NCI-H748 (cell line): ENCODE data around the gene PPM1M.

Experiments used
- DNase-seq: peaks from one replicate; lab custom pipeline; 2025; ENCODE audit not compliant: unreplicated experiment; lab: John Stamatoyannopoulos, UW

PPM1M gene

GRCh38 chr3:52216585-52217408, 28.8 kb upstream of the PPM1M start:
- peak; percentile 6 for DNase-seq

- no peak for DNase-seq
Observed at GRCh38 chr3:52217409-52217805, 28.2 kb upstream of the PPM1M start.

GRCh38 chr3:52218026-52218425, 27.5 kb upstream of the PPM1M start:
- DNase-seq: no peak

GRCh38 chr3:52218454-52218853, 27.1 kb upstream of the PPM1M start:
- no peak for DNase-seq

GRCh38 chr3:52218937-52219650, 26.5 kb upstream of the PPM1M start:
- no peak for DNase-seq

GRCh38 chr3:52220380-52221026, 25.1 kb upstream of the PPM1M start:
- peak; percentile 54 for DNase-seq

GRCh38 chr3:52221141-52221562, 24.4 kb upstream of the PPM1M start:
- no peak for DNase-seq

- DNase-seq: no peak
Observed at GRCh38 chr3:52221563-52222318, 23.8 kb upstream of the PPM1M start.

- no peak for DNase-seq
Observed at GRCh38 chr3:52222319-52223221, 23.0 kb upstream of the PPM1M start.

GRCh38 chr3:52223449-52224408, 21.8 kb upstream of the PPM1M start:
- no peak for DNase-seq

- DNase-seq: no peak
Observed at GRCh38 chr3:52225452-52226228, 19.9 kb upstream of the PPM1M start, which contains the start of gene TLR9. Gene TLR9, minus strand, starts transcription at chr3:52225645. Its CDS starts 116 bp downstream, at chr3:52225529.

GRCh38 chr3:52226229-52226817, 19.2 kb upstream of the PPM1M start:
- no peak for DNase-seq

GRCh38 chr3:52227117-52227516, 18.4 kb upstream of the PPM1M start:
- no peak for DNase-seq

- no peak for DNase-seq
Observed at GRCh38 chr3:52227766-52228165, 17.8 kb upstream of the PPM1M start.

- no peak for DNase-seq
Observed at GRCh38 chr3:52228266-52228665, 17.3 kb upstream of the PPM1M start.

GRCh38 chr3:52228751-52229291, 16.7 kb upstream of the PPM1M start:
- no peak for DNase-seq

- DNase-seq: no peak
Observed at GRCh38 chr3:52229656-52230055, 15.9 kb upstream of the PPM1M start.
